OCI-LY1 (cell line): Measurements from ENCODE around the gene OR51M1.

ENCODE experiments used
- H2AFZ ChIP-seq: fragments of 200-600 bp; sonication (generic), shearing (Covaris generic); 2 replicates; pipeline ENCODE4 v1.6.0; 2014; ENCODE audit warnings: antibody characterized with exemption, mild to moderate bottlenecking, low read length
- H3F3A ChIP-seq: fragments of 200-600 bp; sonication (generic), shearing (Covaris generic); 2 replicates; pipeline ENCODE4 v1.6.0; 2014; ENCODE audit warnings: mild to moderate bottlenecking, antibody characterized with exemption, low read length, moderate library complexity; ENCODE audit not compliant: insufficient read depth
- H3K27ac ChIP-seq: fragments of 200-600 bp; sonication (generic); 2 replicates; pipeline ENCODE4 v1.5.1; 2014; ENCODE audit warnings: low read length, mixed run types, mild to moderate bottlenecking, low read depth; ENCODE audit not compliant: poor library complexity, severe bottlenecking
- H3K27me3 ChIP-seq: fragments of 200-600 bp; sonication (generic); 2 replicates; pipeline ENCODE4 v1.6.0; 2014; ENCODE audit warnings: antibody characterized with exemption, mild to moderate bottlenecking, low read length, moderate library complexity; ENCODE audit not compliant: insufficient read depth
- H3K36me3 ChIP-seq: fragments of 200-600 bp; sonication (generic); 2 replicates; pipeline ENCODE4 v1.6.1; 2014; ENCODE audit warnings: mild to moderate bottlenecking, antibody characterized with exemption, low read length, moderate library complexity, mixed read lengths; ENCODE audit not compliant: insufficient read depth
- H3K4me1 ChIP-seq: fragments of 200-600 bp; sonication (generic); 2 replicates; pipeline ENCODE4 v1.5.1; 2014; ENCODE audit warnings: mild to moderate bottlenecking, low read length, moderate library complexity; ENCODE audit not compliant: insufficient read depth, severe bottlenecking
- H3K4me2 ChIP-seq: fragments of 200-600 bp; sonication (generic), shearing (Covaris generic); 2 replicates; pipeline ENCODE4 v1.6.1; 2014; ENCODE audit warnings: low read length
- H3K4me3 ChIP-seq: fragments of 200-600 bp; sonication (generic); 2 replicates; pipeline ENCODE4 v1.5.1; 2014; ENCODE audit warnings: low read length, low read depth, mild to moderate bottlenecking, mixed read lengths; ENCODE audit not compliant: poor library complexity, severe bottlenecking
- H3K79me2 ChIP-seq: fragments of 200-600 bp; shearing (Covaris generic); 2 replicates; pipeline ENCODE4 v1.6.1; 2016; ENCODE audit warnings: mixed run types, low read length, mixed read lengths; ENCODE audit not compliant: insufficient read depth
- H3K9ac ChIP-seq: fragments of 200-600 bp; sonication (generic), shearing (Covaris generic); 2 replicates; pipeline ENCODE4 v1.6.1; 2014; ENCODE audit warnings: mild to moderate bottlenecking, low read length, mixed read lengths
- H3K9me2 ChIP-seq: fragments of 200-600 bp; sonication (generic), shearing (Covaris generic); 2 replicates; pipeline ENCODE4 v1.6.1; 2014; ENCODE audit warnings: low read depth, mild to moderate bottlenecking, low read length, mixed read lengths
- H3K9me3 ChIP-seq: fragments of 200-600 bp; shearing (Covaris generic); 2 replicates; pipeline ENCODE4 v1.6.1; 2014; ENCODE audit warnings: low read length, mixed read lengths
- H4K20me1 ChIP-seq: fragments of 200-600 bp; sonication (generic), shearing (Covaris generic); 2 replicates; pipeline ENCODE4 v1.6.0; 2016; ENCODE audit warnings: mild to moderate bottlenecking, low read length; ENCODE audit not compliant: insufficient read depth
- CTCF ChIP-seq: fragments of 200-600 bp; sonication (generic), shearing (Covaris generic); IDR thresholded peaks from 2 replicates; pipeline ENCODE4 v1.5.1; 2017; ENCODE audit warnings: mild to moderate bottlenecking, antibody characterized with exemption, low read length, moderate library complexity, mixed read lengths
- EZH2 ChIP-seq: fragments of 200-600 bp; sonication (generic), shearing (Covaris generic); IDR thresholded peaks from 2 replicates; pipeline ENCODE4 v1.8.0; 2017; ENCODE audit warnings: borderline replicate concordance, mixed run types, mild to moderate bottlenecking, antibody characterized with exemption, low read length, moderate library complexity, mixed read lengths

The OR51M1 gene

GRCh38 chr11:5339771-5340322 lies 43.8 kb upstream of the OR51M1 start:
- H3K9me2 ChIP-seq = no peaks in the 10 kb centered on the region
- H3F3A ChIP-seq = no peaks in the 10 kb centered on the region
- no peaks in the 10 kb centered on the region for H3K9me3 ChIP-seq
- H3K36me3 ChIP-seq = no peaks in the 10 kb centered on the region
- H3K79me2 ChIP-seq = no peaks in the 10 kb centered on the region
- H3K4me3 ChIP-seq = no peak overlapping the region
- no peaks in the 10 kb centered on the region for H4K20me1 ChIP-seq
- H3K9ac ChIP-seq = no peak overlapping the region
- H3K27ac ChIP-seq = no peak overlapping the region
- H3K27me3 ChIP-seq = no peaks in the 10 kb centered on the region
- no peak overlapping the region for H2AFZ ChIP-seq
- H3K4me1 ChIP-seq = no peaks in the 10 kb centered on the region
- no peak overlapping the region for H3K4me2 ChIP-seq
- TF ChIP-seq CTCF = no peak
- TF ChIP-seq EZH2 = no peak

GRCh38 chr11:5343474-5344335 lies 39.9 kb upstream of the OR51M1 start, which contains the start of gene OR51B5:
OR51B5 (minus strand) TSS chr11:5343524; CDS start chr11:5343524, 0 bp downstream.
- no peak within 1 kb of the TSS for H3K9ac ChIP-seq
- H3K9me2 ChIP-seq = no peaks in the 10 kb centered on the region
- no peaks in the 10 kb centered on the region for H3K79me2 ChIP-seq
- no peak within 1 kb of the TSS for H3K4me3 ChIP-seq
- no peaks in the 10 kb centered on the region for H4K20me1 ChIP-seq
- no peaks in the 10 kb centered on the region for H3K27me3 ChIP-seq
- H3K4me2 ChIP-seq = no peak within 1 kb of the TSS
- H3K27ac ChIP-seq = no peak within 1 kb of the TSS
- H3K36me3 ChIP-seq = no peaks in the 10 kb centered on the region
- TF ChIP-seq EZH2 (no peak), CTCF (no peak)
- no peaks in the 10 kb centered on the region for H3F3A ChIP-seq
- no peaks in the 10 kb centered on the region for H3K4me1 ChIP-seq
- H3K9me3 ChIP-seq = no peaks in the 10 kb centered on the region
- H2AFZ ChIP-seq = no peak within 1 kb of the TSS

GRCh38 chr11:5345831-5346230 lies 37.8 kb upstream of the OR51M1 start:
- Histone ChIP-seq H3K27ac (no peak overlapping the region), H3F3A (no peaks in the 10 kb centered on the region), H3K9ac (no peak overlapping the region), H3K27me3 (no peaks in the 10 kb centered on the region), H3K4me2 (no peak overlapping the region), H3K9me2 (no peaks in the 10 kb centered on the region), H3K79me2 (no peaks in the 10 kb centered on the region), H4K20me1 (no peaks in the 10 kb centered on the region), H3K9me3 (no peaks in the 10 kb centered on the region), H2AFZ (no peak overlapping the region), H3K4me1 (no peaks in the 10 kb centered on the region), H3K4me3 (no peak overlapping the region), H3K36me3 (no peaks in the 10 kb centered on the region)
- no peak for TF ChIP-seq EZH2
- TF ChIP-seq CTCF = no peak
